Activated CD4-positive, alpha-beta memory T cell treated with anti-CD3 and anti-CD28 coated beads for 36 hours (primary cell): Measurements from ENCODE around the gene ZNF385A. TPM values are rescaled to one million over a fixed set of nuclear protein-coding genes. Genes with fewer than 3 reads are reported as not detected.

Experiments
- CTCF ChIA-PET: fragments of 350-600 bp; sonication (Branson Sonifier 250); formaldehyde crosslinking; loops from one replicate; lab custom pipeline; 2021; ENCODE audit warnings: antibody characterized with exemption, inconsistent platforms; lab: Charles Lee
- POLR2A ChIA-PET: fragments of 350-600 bp; sonication (Branson Sonifier 250); formaldehyde crosslinking; loops from one replicate; lab custom pipeline; 2021; ENCODE audit warnings: antibody characterized with exemption; lab: Charles Lee
- DNase-seq: peaks from one replicate; pipeline ENCODE4 v3.0.0-alpha.2; 2020
- H3K27ac Mint-ChIP-seq: one replicate; pipeline ENCODE4 v1.8.0; 2021; ENCODE audit warnings: mixed read lengths
- H3K27me3 Mint-ChIP-seq: one replicate; pipeline ENCODE4 v1.8.0; 2021; ENCODE audit warnings: mixed read lengths
- H3K36me3 Mint-ChIP-seq: one replicate; pipeline ENCODE4 v1.8.0; 2021; ENCODE audit warnings: mixed read lengths
- H3K4me1 Mint-ChIP-seq: one replicate; pipeline ENCODE4 v1.8.0; 2021; ENCODE audit warnings: low read depth, mixed read lengths
- H3K4me3 Mint-ChIP-seq: one replicate; pipeline ENCODE4 v1.8.0; 2021; ENCODE audit warnings: mild to moderate bottlenecking, mixed read lengths
- H3K9me3 Mint-ChIP-seq: one replicate; pipeline ENCODE4 v1.8.0; 2021; ENCODE audit warnings: mixed read lengths
- intact Hi-C: fragments of 100-400 bp; cut with micrococcal nuclease; formaldehyde crosslinking; loops from one replicate; pipeline ENCODE4 v1.15.1; 2023
- total RNA-seq, 2 experiments: library from RNA; stranded (reverse); gene quantifications; one replicate each; pipeline ENCODE4 v1.2.3, GENCODE V29; 2021

Gene ZNF385A
- total RNA-seq, 2 experiments from 2014 or later: 1.3 TPM

DNA sequence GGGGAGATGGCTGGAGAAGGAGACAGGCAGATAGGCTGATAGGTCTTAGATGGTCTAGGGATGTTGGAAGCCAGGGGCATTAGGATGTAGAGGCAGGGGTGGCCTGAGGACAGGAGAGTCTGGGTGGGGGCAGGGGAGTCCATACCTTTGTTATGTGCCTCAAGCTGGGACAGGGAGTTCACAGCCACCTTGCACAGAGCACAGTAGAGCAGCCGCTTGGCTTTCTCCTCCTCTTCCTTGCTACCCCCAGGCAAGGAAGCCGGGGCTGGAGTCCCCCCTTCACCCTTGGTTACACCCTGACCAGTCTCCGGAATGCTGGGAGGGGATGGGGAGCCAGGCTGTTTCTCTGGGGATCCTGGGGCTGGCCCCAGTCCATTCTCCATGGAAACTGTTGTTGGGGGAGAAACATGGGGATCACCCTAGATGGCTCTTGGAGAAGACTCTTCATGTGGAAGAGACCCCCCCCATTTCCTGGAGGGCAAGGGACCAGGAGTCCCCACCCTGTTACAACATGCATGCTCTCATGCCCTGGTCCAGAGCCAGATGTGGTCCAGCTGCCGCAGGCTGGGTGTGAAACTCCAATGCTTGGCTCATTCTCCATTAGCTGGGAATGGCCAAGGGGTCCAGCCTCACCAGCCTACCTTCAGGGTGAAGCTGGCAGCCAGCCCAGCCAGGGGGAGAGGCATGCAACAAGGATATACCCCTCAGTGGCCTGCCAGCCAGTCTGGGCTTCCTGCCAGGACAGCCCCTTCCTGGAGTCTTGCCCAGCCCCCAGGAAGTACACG is 13.0 kb downstream of the ZNF385A start:
- no peaks in the 10 kb centered on the region for H3K9me3 Mint-ChIP-seq
- H3K27me3 Mint-ChIP-seq: peaks cover 3% of the 10 kb centered on the region
- H3K4me1 Mint-ChIP-seq: peaks cover 27% of the 10 kb centered on the region
- DNase-seq: no peak
- intact Hi-C loops: no loop called here
- H3K36me3 Mint-ChIP-seq: no peaks in the 10 kb centered on the region
- POLR2A ChIA-PET: interaction anchor here (1.0 to 1.4 kb wide), 2 partner anchors 11 to 150 kb away, joined by 3 to 4 read pairs; no protein-coding TSS in a partner anchor
- CTCF ChIA-PET: interaction anchor here (0.8 to 2.2 kb wide), 22 partner anchors 8 to 170 kb away, joined by 3 to 29 read pairs (median 6); partner anchors contain the start of genes COPZ1, NFE2 and ZNF385A
- no peak overlapping the region for H3K4me3 Mint-ChIP-seq
- H3K27ac Mint-ChIP-seq: no peak overlapping the region

- H3K27me3 Mint-ChIP-seq: peaks cover 3% of the 10 kb centered on the region
- POLR2A ChIA-PET: interaction anchor here (0.9 kb wide), 1 partner anchor 83 kb away, joined by 3 read pairs; no protein-coding TSS in a partner anchor
- H3K4me1 Mint-ChIP-seq: peaks cover 27% of the 10 kb centered on the region
- peak overlapping the region; percentile 36 for H3K4me3 Mint-ChIP-seq
- no peak overlapping the region for H3K27ac Mint-ChIP-seq
- H3K9me3 Mint-ChIP-seq: no peaks in the 10 kb centered on the region
- peak; percentile 30 for DNase-seq
- intact Hi-C loops: no loop called here
- CTCF ChIA-PET: interaction anchor here (0.8 to 2.0 kb wide), 21 partner anchors 8 to 162 kb away, joined by 3 to 29 read pairs (median 5); partner anchors contain the start of genes COPZ1, NFE2 and ZNF385A
- no peaks in the 10 kb centered on the region for H3K36me3 Mint-ChIP-seq
Observed at GRCh38 chr12:54370171-54370730, 14.3 kb downstream of the ZNF385A start.

DNA sequence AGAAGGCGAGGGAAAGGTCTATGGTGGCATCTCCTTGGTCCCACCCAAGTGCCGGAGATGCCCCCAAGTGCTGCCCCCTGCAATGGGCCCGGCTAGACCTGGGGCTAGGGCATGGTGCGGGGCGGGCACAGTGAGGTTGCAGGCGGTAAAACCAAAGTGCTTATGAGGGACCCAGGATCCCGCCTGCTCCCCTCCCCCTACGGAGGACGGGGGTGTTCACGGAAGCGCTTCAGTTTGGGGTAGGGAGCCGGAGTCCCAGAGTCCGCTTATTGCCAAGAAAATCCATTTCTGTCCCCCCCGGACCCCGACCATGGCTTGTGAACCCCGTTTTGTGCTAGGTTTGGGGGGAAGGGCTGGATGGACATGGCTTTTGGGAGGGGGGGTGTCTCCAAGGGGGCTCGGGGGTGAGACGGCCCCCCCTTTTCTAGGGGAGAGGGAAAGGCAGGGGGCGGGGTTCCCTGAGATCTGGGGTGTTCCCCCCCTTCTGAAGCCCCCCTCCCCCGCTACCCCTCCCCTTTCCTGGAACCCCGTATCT is 14.9 kb downstream of the ZNF385A start:
- ChIA-PET CTCF (interaction anchor here (0.9 to 2.0 kb wide), 6 partner anchors 10 to 77 kb away, joined by 3 to 29 read pairs (median 8); no protein-coding TSS in a partner anchor), POLR2A (no interaction called here)
- no peaks in the 10 kb centered on the region for H3K36me3 Mint-ChIP-seq
- H3K27me3 Mint-ChIP-seq: peaks cover 3% of the 10 kb centered on the region
- intact Hi-C loops: loop anchor here (2.0 to 10.0 kb wide), 2 partner anchors 45 to 365 kb away; partner anchors contain the start of genes COPZ1, HOXC8 and HOXC9
- no peak for DNase-seq
- H3K27ac Mint-ChIP-seq: no peak overlapping the region
- H3K4me3 Mint-ChIP-seq: no peak overlapping the region
- peaks cover 32% of the 10 kb centered on the region for H3K4me1 Mint-ChIP-seq
- no peaks in the 10 kb centered on the region for H3K9me3 Mint-ChIP-seq

GRCh38 chr12:54368709-54369596 is 15.6 kb downstream of the ZNF385A start:
- no peaks in the 10 kb centered on the region for H3K9me3 Mint-ChIP-seq
- DNase-seq: peak; percentile 93
- POLR2A ChIA-PET: no interaction called here
- CTCF ChIA-PET: interaction anchor here (0.6 to 3.0 kb wide), 34 partner anchors 8 to 161 kb away, joined by 3 to 96 read pairs (median 6); partner anchors contain the start of genes CBX5, COPZ1, HNRNPA1 and NFE2
- no peak overlapping the region for H3K4me3 Mint-ChIP-seq
- peaks cover 3% of the 10 kb centered on the region for H3K27me3 Mint-ChIP-seq
- H3K27ac Mint-ChIP-seq: no peak overlapping the region
- H3K4me1 Mint-ChIP-seq: peaks cover 39% of the 10 kb centered on the region
- intact Hi-C loops: loop anchor here (1.0 to 10.0 kb wide), 8 partner anchors 10 to 364 kb away; partner anchors contain the start of genes COPZ1, HOXC8 and HOXC9
- no peaks in the 10 kb centered on the region for H3K36me3 Mint-ChIP-seq

DNA sequence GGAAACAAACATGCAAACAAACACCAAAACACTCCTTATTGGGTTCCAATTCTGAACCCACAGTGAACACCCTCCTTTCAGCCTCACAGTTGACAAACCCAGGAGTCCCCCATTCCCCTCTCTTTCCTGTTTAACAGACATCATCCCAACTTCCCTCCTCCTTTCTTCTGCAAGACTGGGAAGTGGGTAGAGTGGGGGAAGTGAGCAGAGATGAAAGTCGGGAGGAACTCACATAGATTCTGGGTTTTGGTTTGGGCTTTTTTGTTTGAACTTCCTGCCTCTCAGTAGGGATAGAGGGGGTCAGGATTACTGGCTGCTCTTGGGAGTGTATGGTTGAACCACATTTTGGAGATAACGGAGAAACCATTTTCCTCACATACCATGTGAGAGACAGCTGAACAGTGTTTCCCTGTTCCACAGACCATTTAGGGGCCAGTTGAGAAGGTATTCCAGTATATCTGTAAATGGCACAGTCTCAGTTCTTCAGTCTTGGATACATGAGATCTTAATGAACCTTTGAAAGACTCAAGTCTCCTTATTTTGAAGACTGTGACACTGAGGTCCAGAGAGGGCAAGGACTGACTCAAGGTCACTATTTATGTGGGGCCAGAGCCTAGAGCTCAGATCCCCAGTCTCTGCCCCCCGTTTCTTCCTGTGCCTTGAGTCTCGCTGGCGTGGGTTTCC is 16.4 kb downstream of the ZNF385A start:
- no peak for DNase-seq
- intact Hi-C loops: loop anchor here (1.0 to 10.0 kb wide), 8 partner anchors 9 to 363 kb away; partner anchors contain the start of genes COPZ1, HOXC8 and HOXC9
- CTCF ChIA-PET: interaction anchor here (0.6 to 3.0 kb wide), 33 partner anchors 8 to 160 kb away, joined by 3 to 96 read pairs (median 6); partner anchors contain the start of genes COPZ1, HNRNPA1 and NFE2
- POLR2A ChIA-PET: no interaction called here
- H3K27ac Mint-ChIP-seq: no peak overlapping the region
- H3K4me1 Mint-ChIP-seq: peaks cover 40% of the 10 kb centered on the region
- H3K4me3 Mint-ChIP-seq: no peak overlapping the region
- no peaks in the 10 kb centered on the region for H3K9me3 Mint-ChIP-seq
- no peaks in the 10 kb centered on the region for H3K36me3 Mint-ChIP-seq
- peaks cover 3% of the 10 kb centered on the region for H3K27me3 Mint-ChIP-seq

GRCh38 chr12:54364413-54364812 is 20.1 kb downstream of the ZNF385A start, which contains the start of gene GPR84:
Gene GPR84 (minus strand): TSS chr12:54364486. CDS start chr12:54363851, 635 bp downstream.
- intact Hi-C loops: loop anchor here (10.0 kb wide), 1 partner anchor 360 kb away; the partner anchor contains the start of genes HOXC8 and HOXC9
- DNase-seq: peak; percentile 73

GRCh38 chr12:54363618-54364017 is 20.9 kb downstream of the ZNF385A start:
- no peak for DNase-seq
- H3K4me3 Mint-ChIP-seq: peak overlapping the region; percentile 57

More at GRCh38 chr12:54364413-54364812, 20.1 kb downstream of the ZNF385A start, which contains the start of gene GPR84:
- Mint-ChIP-seq H3K27me3 (peaks cover 3% of the 10 kb centered on the region), H3K36me3 (no peaks in the 10 kb centered on the region), H3K27ac (peak within 1 kb of the TSS; percentile 76), H3K4me1 (peaks cover 40% of the 10 kb centered on the region), H3K4me3 (peak within 1 kb of the TSS; percentile 57), H3K9me3 (no peaks in the 10 kb centered on the region)
- CTCF ChIA-PET: no interaction called here
- POLR2A ChIA-PET: no interaction called here

GRCh38 chr12:54363047-54363446 is 21.5 kb downstream of the ZNF385A start:
- DNase-seq: no peak
- no peaks in the 10 kb centered on the region for H3K36me3 Mint-ChIP-seq
- H3K9me3 Mint-ChIP-seq: no peaks in the 10 kb centered on the region
- no peak overlapping the region for H3K4me3 Mint-ChIP-seq
- intact Hi-C loops: loop anchor here (10.0 kb wide), 1 partner anchor 358 kb away; the partner anchor contains the start of genes HOXC8 and HOXC9
- CTCF ChIA-PET: interaction anchor here (1.0 to 8.3 kb wide), 8 partner anchors 17 to 157 kb away, joined by 3 to 76 read pairs (median 5); partner anchors contain the start of gene COPZ1
- peaks cover 26% of the 10 kb centered on the region for H3K4me1 Mint-ChIP-seq
- H3K27ac Mint-ChIP-seq: no peak overlapping the region
- no peaks in the 10 kb centered on the region for H3K27me3 Mint-ChIP-seq
- POLR2A ChIA-PET: no interaction called here

More at GRCh38 chr12:54363618-54364017, 20.9 kb downstream of the ZNF385A start:
- ChIA-PET CTCF (interaction anchor here (1.4 to 8.3 kb wide), 3 partner anchors 16 to 70 kb away, joined by 4 to 76 read pairs (median 29); no protein-coding TSS in a partner anchor), POLR2A (no interaction called here)
- no peaks in the 10 kb centered on the region for H3K27me3 Mint-ChIP-seq
- H3K36me3 Mint-ChIP-seq: no peaks in the 10 kb centered on the region
- H3K27ac Mint-ChIP-seq: no peak overlapping the region
- intact Hi-C loops: loop anchor here (10.0 kb wide), 1 partner anchor 359 kb away; the partner anchor contains the start of genes HOXC8 and HOXC9
- H3K9me3 Mint-ChIP-seq: no peaks in the 10 kb centered on the region
- peaks cover 32% of the 10 kb centered on the region for H3K4me1 Mint-ChIP-seq

DNA sequence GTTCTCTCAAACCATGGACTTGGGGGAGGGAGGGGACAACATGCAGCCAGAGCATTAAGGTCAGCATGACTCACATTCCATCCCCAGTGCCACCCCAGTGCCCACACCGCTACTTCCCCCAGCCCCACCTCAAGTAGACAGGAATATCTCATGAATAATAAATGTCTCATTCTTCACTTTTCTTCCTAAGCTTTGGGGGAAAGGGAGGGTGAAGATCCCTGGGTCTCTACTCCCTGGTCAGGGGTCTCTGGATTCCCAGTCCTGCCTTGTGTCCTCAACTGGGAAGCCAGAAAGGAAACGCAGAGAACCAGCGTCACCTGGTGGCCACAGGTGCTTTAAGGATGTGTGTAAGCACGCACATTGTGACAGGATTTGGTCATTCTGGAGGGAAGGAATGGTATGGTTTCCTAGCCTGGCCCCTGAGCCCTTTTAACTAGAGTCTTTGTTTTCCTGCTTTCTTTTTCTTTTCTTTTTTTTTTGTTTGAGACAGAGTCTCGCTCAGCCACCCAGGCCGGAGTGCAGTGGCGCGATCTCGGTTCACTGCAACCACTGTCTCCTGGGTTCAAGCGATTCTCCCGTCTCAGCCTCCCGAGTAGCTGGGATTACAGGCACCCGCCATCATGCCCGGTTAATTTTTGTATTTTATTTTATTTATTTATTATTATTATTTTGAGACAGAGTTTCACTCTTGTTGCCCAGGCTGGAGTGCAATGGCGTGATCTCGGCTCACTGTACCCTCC is 23.6 kb downstream of the ZNF385A start:
- Mint-ChIP-seq H3K4me3 (peak overlapping the region; percentile 28), H3K27ac (peak overlapping the region; percentile 46), H3K27me3 (no peaks in the 10 kb centered on the region), H3K9me3 (no peaks in the 10 kb centered on the region), H3K36me3 (no peaks in the 10 kb centered on the region), H3K4me1 (peaks cover 26% of the 10 kb centered on the region)
- DNase-seq: peak; percentile 80
- ChIA-PET POLR2A (no interaction called here), CTCF (interaction anchor here (0.6 to 8.3 kb wide), 16 partner anchors 8 to 146 kb away, joined by 3 to 76 read pairs (median 4); partner anchors contain the start of gene COPZ1)
- intact Hi-C loops: loop anchor here (10.0 kb wide), 1 partner anchor 356 kb away; the partner anchor contains the start of genes HOXC8 and HOXC9
